Measurements from ENCODE around the gene OLIG3.

GRCh38 chr6:137522831-137523230 is 28.6 kb upstream of the OLIG3 start:
- no peak for TF ChIP-seq CTCF (IDR thresholded peaks at IDR 0.05)
- no peak for TF ChIP-seq POLR2A (IDR thresholded peaks at IDR 0.05)
- no peak for TF ChIP-seq POLR2AphosphoS5 (IDR thresholded peaks at IDR 0.05)
- no peak for TF ChIP-seq EP300 (IDR thresholded peaks at IDR 0.05; ENCODE audit: low read depth)
